Measurements from ENCODE around the gene RBCK1. TPM values are rescaled to one million over a fixed set of nuclear protein-coding genes. Genes with fewer than 3 reads are reported as not detected.
"Not testable (repeated sequence)": the region's sequence is repeated elsewhere in the genome, so short reads cannot be mapped to it uniquely, and the experiment has no call there.

RBCK1 gene
- total RNA-seq, 1 experiment from 2014 or later = 46.8 TPM

GRCh38 chr20:371755-372542 is 36.1 kb upstream of the RBCK1 start:
- Histone ChIP-seq H3K79me1 (ENCODE audit: insufficient read depth, low read depth, low read length, poor library complexity, severe bottlenecking) (no peaks in the 10 kb centered on the region), H2BK5ac (ENCODE audit: insufficient read length, low read length) (no peak overlapping the region), H3K9ac (ENCODE audit: extremely low read depth, insufficient read length, low read length) (no peak overlapping the region), H3K18ac (ENCODE audit: insufficient read length, low read depth, low read length) (no peak overlapping the region), H4K8ac (replicated peaks; ENCODE audit: insufficient read length, low read depth, low read length) (no peak overlapping the region), H2BK15ac (ENCODE audit: low read depth, low read length) (no peak overlapping the region), H3K4me1 (ENCODE audit: insufficient read depth, low read length) (no peaks in the 10 kb centered on the region), H2BK120ac (ENCODE audit: low read depth, low read length, poor library complexity, severe bottlenecking) (no peak overlapping the region), H2AK5ac (ENCODE audit: insufficient read length, low read length) (no peak overlapping the region), H3K23ac (ENCODE audit: insufficient read length, low read depth, low read length) (no peak overlapping the region), H3K79me2 (ENCODE audit: insufficient read depth, low read length) (no peaks in the 10 kb centered on the region), H3K27ac (ENCODE audit: insufficient read length, low read depth, low read length) (no peak overlapping the region), H3K4ac (ENCODE audit: low read depth, low read length) (no peak overlapping the region), H4K5ac (ENCODE audit: insufficient read length, low read depth, low read length) (no peak overlapping the region), H2AFZ (ENCODE audit: low read length) (no peak overlapping the region), H3K56ac (ENCODE audit: insufficient read length, low read depth, low read length) (no peak overlapping the region), H2BK12ac (ENCODE audit: insufficient read length, low read depth, low read length) (no peak overlapping the region), H4K91ac (ENCODE audit: insufficient read length, low read depth, low read length) (no peak overlapping the region), H3K23me2 (ENCODE audit: insufficient read length, low read depth, low read length, poor library complexity, severe bottlenecking) (no peaks in the 10 kb centered on the region), H3K4me2 (ENCODE audit: insufficient read depth, insufficient read length, low read length) (no peak overlapping the region), H4K20me1 (ENCODE audit: control insufficient read depth, insufficient read depth, insufficient read length) (peaks cover 3% of the 10 kb centered on the region), H3K27me3 (ENCODE audit: insufficient read depth, low read length) (no peaks in the 10 kb centered on the region), H3T11ph (ENCODE audit: low read length) (no peak overlapping the region), H3K9me3 (ENCODE audit: control insufficient read depth, low read depth, low read length) (no peaks in the 10 kb centered on the region), H3K14ac (ENCODE audit: insufficient read depth, low read length) (no peak overlapping the region; the same call in 1 of the 2 replicates), H2BK20ac (ENCODE audit: low read depth, low read length, poor library complexity, severe bottlenecking) (no peak overlapping the region)
- H3K27me3 Mint-ChIP-seq (ENCODE audit: low read depth) = peaks cover 9% of the 10 kb centered on the region
- no peaks in the 10 kb centered on the region for H3K36me3 Mint-ChIP-seq (ENCODE audit: insufficient read depth in 1 of 3, low read depth in 3 of 3)
- no peak for DNase-seq
- WGBS (ENCODE audit: extremely low coverage, insufficient read length, low lambda C conversion rate) = no CpG with 5 or more reads among the region's 10 CpGs
- H3K4me3 Mint-ChIP-seq = no peak overlapping the region
- H3K4me1 Mint-ChIP-seq = peaks cover 9 to 12% of the 10 kb centered on the region in 2 experiments; a peak in 3 of 4 replicates
- TF ChIP-seq CTCF (conservative IDR thresholded peaks at IDR 0.05) = no peak
- H3K9me3 Mint-ChIP-seq = no peaks in the 10 kb centered on the region
- H3K27ac Mint-ChIP-seq = peak overlapping the region in 2 of 3 experiments; percentile 61 to 89; a peak in 2 of 7 replicates

- not testable (repeated sequence) for H3K18ac ChIP-seq (ENCODE audit: insufficient read length, low read depth, low read length); H4K5ac ChIP-seq (ENCODE audit: insufficient read length, low read depth, low read length); DNase-seq; H3K23me2 ChIP-seq (ENCODE audit: insufficient read length, low read depth, low read length, poor library complexity, severe bottlenecking); H3K9me3 Mint-ChIP-seq; H3K56ac ChIP-seq (ENCODE audit: insufficient read length, low read depth, low read length); H2BK20ac ChIP-seq (ENCODE audit: low read depth, low read length, poor library complexity, severe bottlenecking); H3K4me1 ChIP-seq (ENCODE audit: insufficient read depth, low read length); H2BK120ac ChIP-seq (ENCODE audit: low read depth, low read length, poor library complexity, severe bottlenecking); H3K9ac ChIP-seq (ENCODE audit: extremely low read depth, insufficient read length, low read length); H2BK5ac ChIP-seq (ENCODE audit: insufficient read length, low read length); H2BK15ac ChIP-seq (ENCODE audit: low read depth, low read length); H3K27ac Mint-ChIP-seq; H2BK12ac ChIP-seq (ENCODE audit: insufficient read length, low read depth, low read length); H3K9me3 ChIP-seq (ENCODE audit: control insufficient read depth, low read depth, low read length); H3K4ac ChIP-seq (ENCODE audit: low read depth, low read length); H3K27me3 Mint-ChIP-seq (ENCODE audit: low read depth); H4K8ac ChIP-seq (replicated peaks; ENCODE audit: insufficient read length, low read depth, low read length); H3K4me2 ChIP-seq (ENCODE audit: insufficient read depth, insufficient read length, low read length); H3K79me2 ChIP-seq (ENCODE audit: insufficient read depth, low read length); H3K4me3 Mint-ChIP-seq; H2AK5ac ChIP-seq (ENCODE audit: insufficient read length, low read length); H3K27me3 ChIP-seq (ENCODE audit: insufficient read depth, low read length); H3K36me3 Mint-ChIP-seq (ENCODE audit: insufficient read depth in 1 of 3, low read depth in 3 of 3); H4K20me1 ChIP-seq (ENCODE audit: control insufficient read depth, insufficient read depth, insufficient read length); H2AFZ ChIP-seq (ENCODE audit: low read length); H3T11ph ChIP-seq (ENCODE audit: low read length); H3K79me1 ChIP-seq (ENCODE audit: insufficient read depth, low read depth, low read length, poor library complexity, severe bottlenecking); H3K23ac ChIP-seq (ENCODE audit: insufficient read length, low read depth, low read length); H3K14ac ChIP-seq (ENCODE audit: insufficient read depth, low read length); H4K91ac ChIP-seq (ENCODE audit: insufficient read length, low read depth, low read length); H3K27ac ChIP-seq (ENCODE audit: insufficient read length, low read depth, low read length)
- no CpG with 5 or more reads among the region's 11 CpGs for WGBS (ENCODE audit: extremely low coverage, insufficient read length, low lambda C conversion rate)
- peaks cover 9 to 12% of the 10 kb centered on the region in 2 experiments; a peak in 3 of 4 replicates for H3K4me1 Mint-ChIP-seq
Observed at GRCh38 chr20:372543-373082, 35.5 kb upstream of the RBCK1 start.

All from H9 (cell line).